Erythroblast (primary cell): ENCODE data around the gene DMWD.

Source experiments
- GATA1 ChIP-seq: IDR thresholded peaks from 2 replicates; pipeline ENCODE4 v1.6.1; 2011; ENCODE audit warnings: low read depth, mild to moderate bottlenecking, control low read depth, low read length, moderate library complexity
- POLR2A ChIP-seq: IDR thresholded peaks from 2 replicates; pipeline ENCODE4 v1.6.1; 2011; ENCODE audit warnings: mild to moderate bottlenecking, low read length

DNA sequence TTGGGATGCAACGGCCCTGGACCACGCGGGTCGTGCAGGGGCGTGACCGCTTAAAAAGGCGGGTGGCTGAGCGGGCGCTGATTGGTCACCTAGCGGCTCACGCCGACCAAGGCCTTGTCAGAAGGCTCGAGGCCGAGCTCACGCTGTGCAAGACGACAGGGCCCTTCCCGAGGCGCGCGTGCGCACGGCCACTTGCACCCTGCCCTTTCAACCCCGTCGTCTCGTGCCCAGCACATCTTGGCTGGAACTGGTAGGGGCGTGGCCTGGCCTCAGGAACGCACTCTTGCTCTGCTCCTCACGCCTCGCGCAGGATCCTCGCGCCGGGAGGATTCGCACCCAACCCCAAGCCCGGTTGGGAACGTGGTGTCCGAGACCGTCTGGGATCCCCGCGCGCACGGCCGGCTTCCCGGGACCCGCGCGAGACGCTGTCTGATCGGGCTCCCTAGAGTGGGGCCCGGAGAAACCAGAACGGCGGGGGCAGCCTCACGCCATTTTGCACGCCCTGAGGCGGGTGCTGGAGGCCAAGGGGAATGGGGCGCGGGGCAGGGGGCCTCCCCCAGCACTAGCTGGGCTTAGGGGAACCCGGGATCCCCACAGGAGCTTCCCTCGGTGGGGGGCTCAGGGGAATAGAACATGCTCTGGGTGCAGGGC, 59.4 kb downstream of the DMWD start, which contains the start of gene MEIOSIN:
- TF ChIP-seq POLR2A (no peak), GATA1 (no peak)
